CD4-positive, CD25-positive, alpha-beta regulatory T cell (primary cell): ENCODE data around the gene RPS6KA2. TPM values are rescaled to one million over a fixed set of nuclear protein-coding genes. Genes with fewer than 3 reads are reported as not detected.
A peak's percentile ranks its signal among the peaks of the same experiment; 100 is the strongest.

ENCODE experiments used
- ATAC-seq, 2 donors: fragments of 150-1000 bp; cut with Tn5 transposase; one replicate each; pipeline ENCODE4 v1.10.0; 2021; ENCODE audit warnings: low read depth in 2 of 2, moderate number of reproducible peaks in 2 of 2, moderate library complexity in 1 of 2
- DNase-seq, 3 donors: peaks; one replicate each; pipeline versions ENCODE4 v3.0.0 to v3.0.0-alpha.2; 2012 to 2022; ENCODE audit warnings: mixed read lengths in 1 of 3
- H3K27ac ChIP-seq: one replicate; pipeline ENCODE4 v1.7.0; 2013; ENCODE audit warnings: mild to moderate bottlenecking, low read length; ENCODE audit not compliant: insufficient read depth, poor library complexity, severe bottlenecking
- H3K27me3 ChIP-seq: one replicate; pipeline ENCODE4 v1.7.0; 2013; ENCODE audit warnings: low read length; ENCODE audit not compliant: control insufficient read depth, insufficient read depth
- H3K36me3 ChIP-seq: one replicate; pipeline ENCODE4 v1.7.0; 2013; ENCODE audit warnings: mild to moderate bottlenecking, low read length, moderate library complexity; ENCODE audit not compliant: control insufficient read depth, insufficient read depth
- H3K4me1 ChIP-seq: 2 replicates; pipeline ENCODE4 v1.7.0; 2013; ENCODE audit warnings: mild to moderate bottlenecking, low read length; ENCODE audit not compliant: insufficient read depth, control insufficient read depth, poor library complexity, severe bottlenecking
- H3K4me3 ChIP-seq: one replicate; pipeline ENCODE4 v1.7.0; 2013; ENCODE audit warnings: low read depth, mild to moderate bottlenecking, low read length, moderate library complexity
- H3K9me3 ChIP-seq, 2 experiments: 1 replicate in 1 of 2; 2 replicates in 1 of 2; pipeline ENCODE4 v1.7.0; 2013; ENCODE audit warnings: low read length in 2 of 2, mild to moderate bottlenecking in 1 of 2, moderate library complexity in 1 of 2; ENCODE audit not compliant: control insufficient read depth in 2 of 2
- H3K27ac Mint-ChIP-seq, 3 donors: one replicate each; pipeline ENCODE4 v1.8.0; 2020 to 2022; ENCODE audit warnings: mild to moderate bottlenecking in 3 of 3, mixed read lengths in 3 of 3, moderate library complexity in 2 of 3
- H3K27me3 Mint-ChIP-seq: one replicate; pipeline ENCODE4 v1.8.0; 2022; ENCODE audit warnings: mild to moderate bottlenecking, mixed read lengths
- H3K36me3 Mint-ChIP-seq: one replicate; pipeline ENCODE4 v1.8.0; 2020; ENCODE audit warnings: mixed read lengths
- H3K4me1 Mint-ChIP-seq, 4 donors: one replicate each; pipeline ENCODE4 v1.8.0; 2020 to 2022; ENCODE audit warnings: mixed read lengths in 4 of 4, mild to moderate bottlenecking in 1 of 4
- H3K4me3 Mint-ChIP-seq, 4 donors: one replicate each; pipeline ENCODE4 v1.8.0; 2020 to 2022; ENCODE audit warnings: mild to moderate bottlenecking in 4 of 4, mixed read lengths in 4 of 4, moderate library complexity in 3 of 4
- H3K9me3 Mint-ChIP-seq, 7 donors: one replicate each; pipeline ENCODE4 v1.8.0; 2020 to 2022; ENCODE audit warnings: mixed read lengths in 7 of 7, mild to moderate bottlenecking in 3 of 7, moderate library complexity in 2 of 7
- polyA plus RNA-seq, 4 donors: library from polyadenylated mRNA; unstranded; fragments of 300-500 nt; fragmentation: Illumina TruSeq; gene quantifications; one replicate each; pipeline ENCODE4 v1.2.3, GENCODE V29; 2021
- total RNA-seq: library from RNA; stranded (reverse); gene quantifications from one replicate; pipeline ENCODE4 v1.2.3, GENCODE V29; 2022

Gene RPS6KA2
- total and polyA plus RNA-seq, 5 donors from 2014 or later = 3.3 to 7.4 (median 5.2) TPM

DNA sequence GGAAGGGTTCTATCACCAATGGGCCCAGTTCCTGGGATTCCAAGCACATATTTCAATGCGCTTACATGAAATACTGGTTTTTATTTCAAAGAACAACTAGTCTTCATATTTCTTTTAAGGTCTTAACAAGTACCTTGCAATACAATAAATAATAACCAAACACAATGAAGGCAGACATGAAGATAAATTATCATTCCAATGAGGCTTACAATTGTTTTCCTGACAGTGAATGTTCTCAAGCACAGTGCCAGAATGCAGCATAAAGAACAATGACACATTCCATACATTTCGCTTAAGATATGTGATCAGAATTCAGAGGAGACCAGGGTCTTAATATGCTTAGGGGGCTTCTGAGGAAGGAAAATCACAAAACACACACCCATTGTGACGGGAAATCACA is 66.8 kb downstream of the RPS6KA2 start:
- peaks cover 0 to 15% (median 5%) of the 10 kb centered on the region in 7 donors for H3K9me3 Mint-ChIP-seq
- ATAC-seq (no peak), DNase-seq (no peak)
- no peaks in the 10 kb centered on the region for H3K4me1 ChIP-seq
- no peaks in the 10 kb centered on the region for H3K36me3 ChIP-seq
- H3K9me3 ChIP-seq = peaks cover 0 to 7% of the 10 kb centered on the region in 2 experiments
- peaks cover 4% of the 10 kb centered on the region for H3K27me3 Mint-ChIP-seq
- H3K4me3 Mint-ChIP-seq = no peak overlapping the region
- H3K27ac ChIP-seq = no peak overlapping the region
- peaks cover 17% of the 10 kb centered on the region for H3K36me3 Mint-ChIP-seq
- H3K27me3 ChIP-seq = no peaks in the 10 kb centered on the region
- peaks cover 0 to 5% (median 2%) of the 10 kb centered on the region in 4 donors for H3K4me1 Mint-ChIP-seq
- no peak overlapping the region for H3K27ac Mint-ChIP-seq
- no peak overlapping the region for H3K4me3 ChIP-seq

DNA sequence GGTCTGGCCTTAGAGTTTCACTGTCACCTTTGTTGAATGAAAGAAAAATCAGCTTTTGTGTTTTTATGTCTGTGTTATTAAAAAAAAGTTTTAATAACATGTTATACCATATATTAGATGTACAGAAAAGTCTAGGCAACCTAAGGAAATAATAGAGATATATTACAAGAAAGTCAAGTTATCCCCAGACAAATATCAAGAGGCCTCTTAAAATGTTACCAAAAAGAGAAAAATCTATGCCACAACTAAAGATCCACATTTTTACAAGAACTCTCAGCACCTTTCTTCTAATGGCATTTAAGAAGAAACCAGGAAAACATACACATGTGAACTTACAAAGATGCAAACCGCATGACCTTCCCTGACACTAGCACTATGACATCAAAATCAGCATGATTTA is 67.4 kb downstream of the RPS6KA2 start:
- H3K27ac ChIP-seq = no peak overlapping the region
- H3K27me3 ChIP-seq = no peaks in the 10 kb centered on the region
- H3K4me3 ChIP-seq = no peak overlapping the region
- peaks cover 0 to 15% (median 5%) of the 10 kb centered on the region in 7 donors for H3K9me3 Mint-ChIP-seq
- H3K36me3 ChIP-seq = no peaks in the 10 kb centered on the region
- H3K27me3 Mint-ChIP-seq = peaks cover 4% of the 10 kb centered on the region
- H3K9me3 ChIP-seq = peaks cover 0 to 7% of the 10 kb centered on the region in 2 experiments
- peaks cover 17% of the 10 kb centered on the region for H3K36me3 Mint-ChIP-seq
- ATAC-seq (no peak), DNase-seq (no peak)
- H3K4me1 Mint-ChIP-seq = peaks cover 0 to 5% (median 2%) of the 10 kb centered on the region in 4 donors
- no peak overlapping the region for H3K4me3 Mint-ChIP-seq
- H3K4me1 ChIP-seq = no peaks in the 10 kb centered on the region
- H3K27ac Mint-ChIP-seq = no peak overlapping the region

DNA sequence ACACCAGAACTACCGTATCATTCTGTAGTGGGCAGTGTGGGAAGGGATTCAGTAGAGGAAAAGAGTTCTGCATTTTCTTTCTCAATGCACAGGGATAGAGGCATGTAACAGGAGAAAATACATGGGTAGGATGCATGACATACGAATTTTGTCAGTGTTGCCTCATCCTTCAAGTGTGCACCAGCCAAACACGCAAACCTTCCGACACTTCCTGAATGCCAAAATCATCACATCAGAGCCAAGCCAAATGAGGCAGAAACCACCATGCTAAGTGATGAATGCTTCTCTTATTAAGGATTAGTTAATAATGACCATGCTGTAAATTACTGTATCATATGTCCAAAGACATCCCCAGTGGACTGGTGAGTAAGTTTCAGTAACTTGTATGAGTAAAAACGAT is 67.8 kb downstream of the RPS6KA2 start:
- Histone ChIP-seq H3K27me3 (no peaks in the 10 kb centered on the region), H3K9me3 (peaks cover 0 to 7% of the 10 kb centered on the region in 2 experiments), H3K36me3 (no peaks in the 10 kb centered on the region), H3K27ac (no peak overlapping the region), H3K4me1 (no peaks in the 10 kb centered on the region), H3K4me3 (no peak overlapping the region)
- H3K27me3 Mint-ChIP-seq = peaks cover 4% of the 10 kb centered on the region
- peaks cover 17% of the 10 kb centered on the region for H3K36me3 Mint-ChIP-seq
- H3K4me1 Mint-ChIP-seq = peaks cover 0 to 5% (median 2%) of the 10 kb centered on the region in 4 donors
- DNase-seq (no peak), ATAC-seq (no peak)
- no peak overlapping the region for H3K4me3 Mint-ChIP-seq
- no peak overlapping the region for H3K27ac Mint-ChIP-seq
- peaks cover 0 to 15% (median 5%) of the 10 kb centered on the region in 7 donors for H3K9me3 Mint-ChIP-seq

DNA sequence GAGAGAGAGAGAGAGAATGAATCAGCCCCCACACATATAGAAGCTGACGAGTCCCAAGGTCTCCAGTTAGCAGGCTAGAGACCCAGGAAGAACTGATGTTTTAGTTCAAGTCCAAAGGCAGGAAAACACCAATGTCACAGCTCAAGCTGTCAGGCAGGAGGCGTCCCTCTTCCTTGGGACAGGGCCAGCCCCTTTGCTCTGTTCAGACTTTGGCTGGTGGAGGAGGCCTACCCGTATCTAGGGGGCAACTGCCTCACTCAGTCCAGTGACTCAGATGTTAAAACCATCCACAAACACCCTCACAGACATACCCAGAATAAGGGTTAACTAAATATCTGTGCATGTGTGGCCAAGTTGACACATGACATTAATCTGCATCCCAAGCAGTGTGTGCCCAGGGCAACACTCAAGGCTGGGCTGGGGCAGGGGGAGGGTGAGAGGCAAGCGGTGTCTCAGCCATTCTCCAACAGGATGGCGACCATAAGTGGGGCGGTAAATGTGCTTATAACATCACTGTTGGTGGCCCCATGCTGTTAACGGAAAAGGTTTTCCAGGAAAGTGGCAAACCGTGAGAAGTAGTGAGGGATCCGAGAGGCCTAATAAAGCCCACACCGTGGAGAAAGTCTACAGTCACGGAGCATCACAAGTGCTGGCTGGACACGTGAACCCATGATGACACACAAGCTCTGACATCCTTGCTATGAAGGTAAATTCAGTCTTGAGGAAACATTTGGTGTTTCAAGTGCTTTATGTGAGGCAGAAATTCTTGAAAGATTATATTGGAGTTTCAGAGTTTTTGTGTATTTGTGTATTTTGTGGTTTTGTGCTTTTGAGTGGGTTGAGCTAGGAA is 68.7 kb downstream of the RPS6KA2 start:
- H3K9me3 Mint-ChIP-seq = peaks cover 0 to 15% (median 5%) of the 10 kb centered on the region in 7 donors
- peaks cover 4% of the 10 kb centered on the region for H3K27me3 Mint-ChIP-seq
- Histone ChIP-seq H3K27ac (no peak overlapping the region), H3K27me3 (no peaks in the 10 kb centered on the region), H3K4me1 (no peaks in the 10 kb centered on the region), H3K9me3 (peaks cover 0 to 7% of the 10 kb centered on the region in 2 experiments), H3K4me3 (no peak overlapping the region), H3K36me3 (no peaks in the 10 kb centered on the region)
- peaks cover 12% of the 10 kb centered on the region for H3K36me3 Mint-ChIP-seq
- no peak for DNase-seq
- no peak for ATAC-seq
- no peak overlapping the region for H3K27ac Mint-ChIP-seq
- no peak overlapping the region for H3K4me3 Mint-ChIP-seq
- H3K4me1 Mint-ChIP-seq = peaks cover 0 to 5% (median 2%) of the 10 kb centered on the region in 4 donors

DNA sequence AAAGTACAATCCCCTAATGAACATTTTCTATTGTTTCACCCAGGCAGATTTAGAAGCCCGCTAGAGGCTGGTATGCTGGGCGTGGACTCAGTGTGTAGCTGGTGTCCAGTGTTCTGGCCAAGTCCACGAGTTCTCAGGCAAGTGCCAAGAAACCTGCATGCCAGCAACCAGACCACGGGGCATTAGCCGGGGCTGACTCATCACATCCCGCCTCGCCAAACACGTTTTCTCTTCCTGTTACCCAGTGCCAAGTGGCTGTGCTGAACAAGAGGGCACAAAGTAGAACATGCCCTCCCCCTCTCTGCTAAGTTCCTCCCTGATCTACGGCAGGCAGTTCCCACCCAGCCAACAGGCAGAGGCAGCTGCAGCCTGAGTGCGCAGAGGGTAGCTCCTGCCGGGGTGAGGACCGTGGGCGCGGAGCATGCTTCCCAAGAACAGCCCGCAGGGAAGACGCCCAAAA is 70.2 kb downstream of the RPS6KA2 start:
- Mint-ChIP-seq H3K9me3 (peaks cover 0 to 15% (median 5%) of the 10 kb centered on the region in 7 donors), H3K36me3 (peaks cover 7% of the 10 kb centered on the region), H3K4me1 (peaks cover 0 to 5% (median 2%) of the 10 kb centered on the region in 4 donors), H3K27ac (no peak overlapping the region), H3K27me3 (peaks cover 4% of the 10 kb centered on the region), H3K4me3 (no peak overlapping the region)
- Histone ChIP-seq H3K36me3 (no peaks in the 10 kb centered on the region), H3K9me3 (peaks cover 0 to 7% of the 10 kb centered on the region in 2 experiments), H3K27ac (no peak overlapping the region), H3K4me1 (no peaks in the 10 kb centered on the region), H3K27me3 (no peaks in the 10 kb centered on the region), H3K4me3 (no peak overlapping the region)
- DNase-seq (peak in 1 of 3 donors; percentile 49), ATAC-seq (peak in 1 of 2 donors; percentile 52)

DNA sequence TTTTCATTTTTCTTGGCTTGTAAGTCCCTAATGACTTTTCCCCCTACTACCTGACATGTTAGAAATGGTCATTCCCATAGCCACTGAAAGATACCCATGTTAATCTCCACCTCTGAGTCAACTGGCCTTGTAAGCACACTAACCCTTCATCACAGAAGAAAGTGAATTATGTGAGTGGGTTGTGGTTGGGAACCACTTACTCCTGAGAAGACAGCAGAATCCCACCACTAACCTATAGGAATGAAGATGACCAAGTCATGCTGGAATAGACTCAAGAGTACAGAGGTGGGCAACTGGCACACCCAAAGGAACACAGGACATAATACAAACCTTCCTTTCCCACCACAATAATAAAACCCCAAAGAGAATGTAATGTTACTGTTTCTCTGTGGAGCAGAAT is 70.7 kb downstream of the RPS6KA2 start:
- H3K9me3 ChIP-seq = peaks cover 0 to 7% of the 10 kb centered on the region in 2 experiments
- Mint-ChIP-seq H3K9me3 (peaks cover 0 to 15% (median 5%) of the 10 kb centered on the region in 7 donors), H3K4me1 (peaks cover 0 to 5% (median 2%) of the 10 kb centered on the region in 4 donors), H3K27ac (peak overlapping the region in 1 of 3 donors; percentile 18), H3K36me3 (peaks cover 2% of the 10 kb centered on the region), H3K27me3 (peaks cover 4% of the 10 kb centered on the region), H3K4me3 (no peak overlapping the region)
- no peaks in the 10 kb centered on the region for H3K36me3 ChIP-seq
- H3K27me3 ChIP-seq = no peaks in the 10 kb centered on the region
- DNase-seq (no peak), ATAC-seq (no peak)
- H3K27ac ChIP-seq = no peak overlapping the region
- no peak overlapping the region for H3K4me3 ChIP-seq
- no peaks in the 10 kb centered on the region for H3K4me1 ChIP-seq

DNA sequence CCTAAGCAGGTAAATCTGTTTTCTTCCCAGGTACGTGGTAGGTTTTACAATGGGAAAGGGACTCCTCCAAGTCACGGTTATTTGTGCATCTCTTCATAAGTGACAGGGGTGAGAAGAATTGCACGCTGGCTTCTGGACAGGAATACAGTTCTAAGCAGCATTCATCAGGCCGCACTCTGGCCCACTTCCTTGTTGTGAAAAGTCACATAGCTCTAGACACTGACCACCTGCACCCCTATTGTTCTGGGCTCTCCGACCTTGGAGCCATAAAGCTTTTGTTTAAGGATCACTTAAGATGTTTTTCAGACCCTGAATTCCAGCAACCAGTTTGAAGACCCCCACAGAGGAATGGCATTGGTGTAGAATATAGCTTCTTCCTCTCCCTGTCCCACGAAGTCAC is 72.0 kb downstream of the RPS6KA2 start:
- DNase-seq = no peak
- H3K4me1 ChIP-seq = no peaks in the 10 kb centered on the region
- no peak overlapping the region for H3K27ac ChIP-seq
- H3K9me3 ChIP-seq = peaks cover 0 to 7% of the 10 kb centered on the region in 2 experiments
- Mint-ChIP-seq H3K36me3 (no peaks in the 10 kb centered on the region), H3K4me3 (no peak overlapping the region), H3K27me3 (peaks cover 4% of the 10 kb centered on the region), H3K9me3 (peaks cover 0 to 11% (median 4%) of the 10 kb centered on the region in 7 donors), H3K27ac (no peak overlapping the region), H3K4me1 (peaks cover 0 to 5% (median 3%) of the 10 kb centered on the region in 4 donors)
- no peaks in the 10 kb centered on the region for H3K36me3 ChIP-seq
- no peak overlapping the region for H3K4me3 ChIP-seq
- no peak for ATAC-seq
- no peaks in the 10 kb centered on the region for H3K27me3 ChIP-seq
